CD4-positive, alpha-beta T cell treated with Interleukin-6 at 100 ng/mL for 8 hours (primary cell): Measurements from ENCODE around the gene SERHL2.
"Not testable (repeated sequence)": the region's sequence is repeated elsewhere in the genome, so short reads cannot be mapped to it uniquely, and the experiment has no call there.

Experiments
- DNase-seq: peaks from one replicate; pipeline ENCODE4 v3.0.0-alpha.2; 2020; ENCODE audit warnings: mixed read lengths, low spot score

The SERHL2 gene

GRCh38 chr22:42608136-42608822 is 54.5 kb downstream of the SERHL2 start:
- DNase-seq: no peak

- no peak for DNase-seq
Observed at GRCh38 chr22:42608823-42609361, 55.1 kb downstream of the SERHL2 start.

GRCh38 chr22:42610186-42610585 is 56.4 kb downstream of the SERHL2 start:
- DNase-seq: no peak

- DNase-seq: no peak
Observed at GRCh38 chr22:42611051-42611450, 57.3 kb downstream of the SERHL2 start.

- no peak for DNase-seq
Observed at GRCh38 chr22:42612336-42612735, 58.6 kb downstream of the SERHL2 start.

- no peak for DNase-seq
Observed at GRCh38 chr22:42613872-42614301, 60.1 kb downstream of the SERHL2 start.

DNA sequence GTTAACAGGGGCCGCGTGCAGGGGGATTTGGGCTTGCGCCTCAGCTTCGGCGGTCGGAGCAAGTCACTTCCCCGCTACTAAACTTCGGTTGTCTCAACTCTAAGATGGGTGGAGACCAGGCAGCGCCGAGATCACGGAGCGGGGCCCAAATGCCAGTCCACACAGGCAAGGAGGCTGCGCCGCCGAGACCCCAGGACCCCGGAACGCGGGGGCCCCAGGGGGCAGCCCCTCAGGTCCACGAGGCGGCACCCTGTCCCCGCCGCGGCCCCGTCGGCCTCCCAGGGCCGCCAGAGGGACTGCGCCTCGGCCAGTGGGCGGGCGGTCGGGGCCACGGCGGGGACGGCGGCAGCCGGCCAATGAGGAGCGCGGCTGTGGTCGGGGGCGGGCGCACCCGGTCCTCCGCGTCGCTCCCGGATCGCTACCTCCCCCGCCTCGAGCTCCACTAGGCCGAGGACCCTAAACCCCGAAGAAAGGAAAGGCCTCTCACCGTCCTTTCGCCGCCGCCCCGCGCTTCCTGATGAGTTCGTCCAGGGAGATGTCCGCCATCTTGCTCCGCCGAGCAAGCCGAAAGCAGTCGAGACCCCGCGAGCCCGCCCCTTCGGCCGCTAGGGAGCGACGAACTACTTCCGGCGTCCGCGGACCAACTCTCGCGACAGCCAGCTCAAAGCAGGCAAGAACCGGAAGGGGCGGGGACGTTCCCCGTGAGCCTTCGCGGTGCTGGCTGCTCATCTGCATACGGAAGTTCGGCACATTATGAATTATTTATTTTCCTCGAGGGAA is 60.7 kb downstream of the SERHL2 start, which contains the start of gene POLDIP3:
POLDIP3 (minus strand) TSS at position 572 of the 780 bp plus-strand sequence; CDS start at position 546, 26 bp downstream.
- peak; percentile 99 for DNase-seq

- peak; percentile 85 for DNase-seq
Observed at GRCh38 chr22:42615092-42615859, 61.5 kb downstream of the SERHL2 start.

DNA sequence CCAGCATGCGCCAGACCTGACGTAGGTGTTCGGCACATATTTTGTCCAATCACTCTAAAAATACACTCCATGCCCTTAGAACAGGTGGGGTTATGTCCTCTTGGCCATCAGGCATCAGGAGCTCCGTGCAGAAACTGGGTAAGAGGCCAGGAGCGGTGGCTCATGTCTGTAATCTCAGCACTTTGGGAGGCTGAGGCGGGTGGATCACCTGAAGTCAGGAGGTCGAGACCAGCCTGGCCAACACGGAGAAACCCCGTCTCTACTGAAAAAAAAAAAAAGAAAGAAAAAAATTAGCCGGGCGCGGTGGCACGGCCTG is 62.1 kb downstream of the SERHL2 start:
- not testable (repeated sequence) for DNase-seq

GRCh38 chr22:42617155-42617983 is 63.6 kb downstream of the SERHL2 start:
- DNase-seq: no peak

DNA sequence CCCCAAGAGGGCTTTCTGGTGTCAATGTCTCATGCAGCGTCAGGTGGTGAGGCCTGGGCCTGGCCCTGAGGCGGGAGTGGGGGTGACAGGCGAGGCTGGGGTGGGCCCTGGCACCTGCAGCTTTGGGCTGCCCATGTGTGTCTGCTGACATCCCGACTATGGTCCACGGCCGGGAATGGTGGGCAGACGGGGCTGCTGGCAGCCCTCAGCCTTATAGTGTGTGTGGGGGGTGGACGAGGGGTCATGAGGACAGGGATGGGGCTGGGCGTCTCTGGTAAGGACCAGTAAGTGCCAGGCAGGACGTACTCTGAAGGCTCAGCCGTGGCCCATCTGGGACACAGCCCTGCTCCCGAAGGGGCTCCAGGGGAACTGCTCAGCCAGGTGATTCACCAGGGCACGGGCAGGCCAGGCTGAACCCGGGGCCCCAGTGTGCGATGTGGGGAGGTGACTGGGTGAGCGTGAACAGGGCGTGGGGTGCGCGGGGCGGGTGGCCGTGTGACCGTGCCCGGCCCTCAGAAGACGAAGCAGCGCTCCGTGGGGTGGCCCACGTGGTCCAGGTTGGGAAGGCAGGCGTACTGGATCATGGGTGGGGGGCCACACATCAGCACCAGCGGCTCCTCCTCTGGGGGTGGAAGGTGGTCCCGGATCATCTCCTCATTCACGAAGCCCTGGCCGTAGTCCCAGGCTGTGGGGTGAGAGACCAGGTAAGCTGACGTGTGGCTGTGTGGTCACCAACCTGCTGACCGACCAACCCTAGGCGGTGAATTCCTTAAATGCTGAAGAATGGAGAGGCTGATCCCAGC is 65.7 kb downstream of the SERHL2 start:
- no peak for DNase-seq

DNA sequence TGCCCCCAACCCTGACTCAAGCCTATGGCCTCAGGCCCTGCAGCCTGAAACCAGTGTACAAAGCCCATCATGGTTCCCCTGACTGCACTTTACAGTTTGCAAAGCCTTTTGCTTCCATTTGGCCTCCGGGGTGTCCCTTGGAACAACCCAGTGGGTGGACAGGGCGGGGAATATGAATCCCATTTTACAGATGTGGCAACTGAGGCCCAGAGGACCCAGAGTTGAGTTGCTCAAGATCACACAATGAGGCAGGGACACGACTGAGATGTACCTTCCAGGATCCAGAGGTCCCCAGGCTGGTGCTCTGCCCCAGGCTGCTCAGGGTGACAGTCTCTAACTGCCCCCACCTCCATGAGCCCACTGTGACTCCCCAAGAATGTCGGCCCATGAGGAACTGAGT is 66.3 kb downstream of the SERHL2 start:
- DNase-seq: no peak

DNA sequence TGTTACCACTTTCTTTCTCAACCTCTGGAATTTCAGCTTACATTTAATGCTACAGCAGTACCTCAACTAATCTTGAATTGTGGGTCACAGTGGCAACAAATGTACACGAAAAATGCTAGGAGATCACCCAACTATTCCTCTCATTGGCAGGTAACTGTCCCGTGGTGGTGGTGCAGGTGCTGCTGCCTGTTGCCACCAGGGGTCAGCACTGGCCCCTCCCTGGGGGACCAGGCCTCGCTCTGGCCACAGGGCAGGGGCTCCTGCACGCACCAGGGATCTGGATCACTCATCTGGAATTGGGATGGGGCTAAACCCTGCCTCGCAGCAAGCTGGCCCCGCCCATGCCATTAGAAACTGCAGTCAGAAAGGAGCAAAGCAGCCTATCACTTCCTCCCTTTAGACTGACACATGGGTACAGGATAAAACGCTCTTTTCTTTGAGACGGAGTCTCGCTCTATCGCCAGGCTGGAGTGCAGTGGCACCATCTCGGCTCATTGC is 67.8 kb downstream of the SERHL2 start:
- peak; percentile 46 for DNase-seq

DNA sequence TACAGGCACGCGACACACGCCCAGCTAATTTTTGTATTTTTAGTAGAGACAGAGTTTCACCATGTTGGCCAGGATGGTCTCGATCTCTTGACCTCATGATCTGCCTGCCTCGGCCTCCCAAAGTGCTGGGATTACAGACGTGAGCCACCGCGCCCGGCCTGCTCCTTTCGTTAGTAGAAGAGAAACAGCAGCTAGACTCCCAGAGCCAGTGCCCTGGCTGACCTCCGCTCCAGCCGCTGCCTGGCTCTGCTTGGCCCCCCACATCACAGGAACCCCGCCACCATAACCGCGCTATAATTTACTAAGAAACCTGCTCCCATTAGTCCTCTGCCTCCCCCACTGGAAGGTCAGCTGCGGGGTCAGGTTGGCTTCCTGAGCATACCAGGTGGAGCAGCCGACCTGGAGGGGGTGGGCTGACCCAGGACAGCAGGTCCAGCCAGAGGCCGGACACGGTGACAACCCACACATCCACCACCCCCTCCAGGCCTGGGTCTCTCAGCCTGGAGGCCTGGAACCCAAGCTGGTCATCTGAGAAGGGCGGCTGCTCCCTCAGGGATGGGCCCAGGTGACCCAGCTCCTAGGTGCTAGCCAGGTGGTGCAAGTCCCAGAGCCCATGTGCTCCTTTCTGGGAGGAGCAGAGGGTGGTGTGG is 68.4 kb downstream of the SERHL2 start:
- no peak for DNase-seq

- DNase-seq: no peak
Observed at GRCh38 chr22:42623301-42623751, 69.6 kb downstream of the SERHL2 start.
